ACC112 (cell line): ENCODE data around the gene IFTAP.
"Not testable (repeated sequence)": the region's sequence is repeated elsewhere in the genome, so short reads cannot be mapped to it uniquely, and the experiment has no call there.

Source experiments
- H2AFZ ChIP-seq: fragments of 200-600 bp; sonication (generic); one replicate; pipeline ENCODE4 v1.6.0; 2017; ENCODE audit warnings: antibody characterized with exemption, low read length; ENCODE audit not compliant: unreplicated experiment
- H3K27ac ChIP-seq: fragments of 200-600 bp; sonication (generic); 2 replicates; pipeline ENCODE4 v1.5.1; 2014; ENCODE audit warnings: low read depth, mild to moderate bottlenecking, antibody characterized with exemption, low read length, moderate library complexity
- H3K27me3 ChIP-seq: fragments of 200-600 bp; sonication (generic); 2 replicates; pipeline ENCODE4 v1.6.1; 2014; ENCODE audit warnings: mild to moderate bottlenecking, antibody characterized with exemption, low read length, moderate library complexity, mixed read lengths; ENCODE audit not compliant: insufficient read depth
- H3K36me3 ChIP-seq: fragments of 200-600 bp; sonication (generic); 2 replicates; pipeline ENCODE4 v1.6.1; 2016; ENCODE audit warnings: mild to moderate bottlenecking, antibody characterized with exemption, low read length, moderate library complexity, mixed read lengths; ENCODE audit not compliant: insufficient read depth
- H3K4me1 ChIP-seq: fragments of 200-600 bp; sonication (generic); one replicate; pipeline ENCODE4 v1.6.1; 2016; ENCODE audit warnings: low read length, mixed read lengths; ENCODE audit not compliant: insufficient read depth, unreplicated experiment, control insufficient read depth
- H3K4me3 ChIP-seq: fragments of 200-600 bp; sonication (generic); 2 replicates; pipeline ENCODE4 v1.5.1; 2014; ENCODE audit warnings: mild to moderate bottlenecking, low read depth, low read length
- H3K79me2 ChIP-seq: fragments of 200-600 bp; sonication (generic); one replicate; pipeline ENCODE4 v1.6.0; 2016; ENCODE audit warnings: low read length; ENCODE audit not compliant: control insufficient read depth, unreplicated experiment, insufficient read depth

IFTAP gene, protein sequence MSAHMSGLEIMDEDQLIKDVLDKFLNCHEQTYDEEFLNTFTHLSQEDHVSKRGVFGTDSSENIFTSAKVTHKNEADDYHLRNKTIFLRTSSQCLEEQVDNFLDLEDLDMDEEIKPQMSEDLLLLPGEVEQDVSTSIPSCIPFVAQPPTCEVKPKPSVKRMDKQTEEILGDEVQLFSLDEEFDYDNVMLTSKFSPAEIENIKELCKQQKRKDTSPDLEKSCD

DNA sequence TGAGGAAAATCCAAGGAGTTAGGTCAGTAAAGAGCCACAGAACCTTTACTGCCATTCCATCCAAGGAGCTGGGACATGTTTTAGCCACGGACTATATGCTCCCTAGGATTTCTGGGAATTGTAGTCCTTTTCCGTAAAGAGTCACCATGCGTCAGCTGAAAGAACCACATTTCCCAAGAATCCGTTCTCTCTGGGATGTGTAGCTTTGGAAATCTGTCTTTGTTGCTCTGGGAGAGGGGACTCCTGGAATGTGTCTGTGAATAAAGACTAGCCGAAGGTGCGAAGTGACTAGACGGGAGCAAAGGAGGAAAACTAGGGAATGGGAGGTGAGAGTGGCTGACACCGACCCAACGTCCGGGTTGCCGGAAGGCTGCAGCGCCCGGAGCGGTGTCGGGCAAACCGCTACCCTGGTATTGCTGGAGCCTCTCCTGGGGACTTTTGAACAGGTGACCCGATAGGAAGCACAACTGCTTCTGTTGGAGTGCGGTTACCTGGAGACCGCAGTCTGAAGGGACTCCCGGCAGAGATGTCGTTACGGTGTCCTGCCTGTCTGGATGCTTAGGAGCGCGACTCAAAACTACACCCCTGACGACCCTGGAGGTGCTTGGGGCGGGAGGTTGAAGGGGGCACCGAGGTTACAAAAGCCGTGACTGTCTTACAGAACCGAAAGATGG lies at the start of gene IFTAP:
Gene IFTAP (plus strand): TSS at position 187 of the 674 bp plus-strand sequence. CDS start 15,602 bp downstream, outside the sequence.
- no peaks in the 10 kb centered on the region for H3K36me3 ChIP-seq
- peak within 1 kb of the TSS; percentile 96 for H3K4me3 ChIP-seq
- no peaks in the 10 kb centered on the region for H3K4me1 ChIP-seq
- no peaks in the 10 kb centered on the region for H3K79me2 ChIP-seq
- H3K27me3 ChIP-seq = peaks cover 34% of the 10 kb centered on the region
- H2AFZ ChIP-seq = peak within 1 kb of the TSS; percentile 93
- no peak within 1 kb of the TSS for H3K27ac ChIP-seq

DNA sequence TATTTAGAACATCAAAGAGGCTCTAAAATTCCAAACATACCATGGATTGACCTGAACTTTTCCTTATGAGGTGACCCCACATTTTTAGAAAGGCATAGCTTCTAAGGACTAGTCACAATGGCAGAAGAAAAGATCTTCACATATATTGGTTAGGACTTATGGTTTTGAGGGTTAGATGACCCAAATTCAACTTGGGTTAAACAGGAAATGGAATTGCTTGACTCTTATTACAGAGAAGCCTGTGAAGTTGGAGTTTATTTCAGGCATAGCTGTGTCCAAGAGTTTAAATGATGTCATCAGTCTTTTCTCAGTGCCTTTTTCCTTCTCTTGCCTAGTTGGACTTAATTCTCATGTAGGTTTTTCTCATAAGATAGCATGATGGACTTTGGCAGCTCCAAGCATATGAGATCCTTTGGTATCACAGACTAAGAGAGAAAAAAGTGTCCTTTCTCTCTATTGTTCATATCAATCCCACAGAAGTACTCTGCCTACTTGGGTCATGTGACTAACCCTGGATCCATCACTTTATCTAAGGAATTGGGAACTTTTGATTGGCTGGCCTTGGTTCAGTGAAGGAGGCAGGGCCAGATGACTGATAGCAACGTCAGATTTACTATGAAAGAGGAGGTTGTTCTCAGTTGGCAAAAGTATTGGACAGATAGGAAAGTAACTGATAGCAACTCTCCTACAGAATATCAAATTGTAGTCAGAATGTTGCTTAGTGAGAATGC lies 43.8 kb upstream of the IFTAP start:
- Histone ChIP-seq H3K27ac (no peak overlapping the region), H3K4me3 (no peak overlapping the region), H2AFZ (no peak overlapping the region), H3K36me3 (no peaks in the 10 kb centered on the region), H3K27me3 (peaks cover 19% of the 10 kb centered on the region), H3K4me1 (no peaks in the 10 kb centered on the region), H3K79me2 (no peaks in the 10 kb centered on the region)

DNA sequence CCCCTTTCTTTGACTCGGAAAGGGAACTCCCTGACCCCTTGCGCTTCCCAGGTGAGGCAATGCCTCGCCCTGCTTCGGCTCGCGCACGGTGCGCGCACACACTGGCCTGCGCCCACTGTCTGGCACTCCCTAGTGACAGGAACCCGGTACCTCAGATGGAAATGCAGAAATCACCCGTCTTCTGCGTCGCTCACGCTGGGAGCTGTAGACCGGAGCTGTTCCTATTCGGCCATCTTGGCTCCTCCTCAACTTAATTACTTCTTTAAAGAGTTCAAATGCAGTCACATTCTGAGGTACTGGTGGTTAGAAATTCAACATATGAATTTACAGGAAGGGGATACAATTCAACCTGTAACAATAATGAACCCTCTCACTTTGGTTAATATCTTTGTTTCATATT lies 36.9 kb upstream of the IFTAP start:
- H3K79me2 ChIP-seq, H3K36me3 ChIP-seq, H2AFZ ChIP-seq, H3K4me1 ChIP-seq, H3K27ac ChIP-seq, H3K4me3 ChIP-seq: not testable (repeated sequence)
- H3K27me3 ChIP-seq = peaks cover 39% of the 10 kb centered on the region

DNA sequence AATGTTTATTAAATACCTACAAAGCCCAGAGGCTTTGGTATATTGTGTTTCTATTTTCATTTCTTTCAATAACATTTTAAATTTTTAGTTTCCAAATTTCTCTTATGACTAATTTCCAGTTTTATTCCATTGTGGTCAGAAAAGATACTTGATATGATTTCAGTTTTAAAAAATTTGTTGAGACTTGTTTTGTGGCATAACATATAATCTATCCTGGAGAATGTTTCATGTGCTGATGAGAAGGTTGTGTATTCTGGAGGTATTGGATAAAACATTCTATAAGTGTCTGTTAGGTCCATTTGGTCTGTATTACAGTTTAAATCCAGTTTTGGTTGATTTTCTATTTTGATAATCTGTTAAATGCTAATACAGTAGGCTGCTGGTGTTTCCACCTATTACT lies 36.3 kb upstream of the IFTAP start:
- H3K36me3 ChIP-seq = no peaks in the 10 kb centered on the region
- H3K27me3 ChIP-seq = peaks cover 45% of the 10 kb centered on the region
- H2AFZ ChIP-seq = no peak overlapping the region
- H3K79me2 ChIP-seq = no peaks in the 10 kb centered on the region
- peak overlapping the region; percentile 64 for H3K4me3 ChIP-seq
- no peak overlapping the region for H3K27ac ChIP-seq
- H3K4me1 ChIP-seq = no peaks in the 10 kb centered on the region

DNA sequence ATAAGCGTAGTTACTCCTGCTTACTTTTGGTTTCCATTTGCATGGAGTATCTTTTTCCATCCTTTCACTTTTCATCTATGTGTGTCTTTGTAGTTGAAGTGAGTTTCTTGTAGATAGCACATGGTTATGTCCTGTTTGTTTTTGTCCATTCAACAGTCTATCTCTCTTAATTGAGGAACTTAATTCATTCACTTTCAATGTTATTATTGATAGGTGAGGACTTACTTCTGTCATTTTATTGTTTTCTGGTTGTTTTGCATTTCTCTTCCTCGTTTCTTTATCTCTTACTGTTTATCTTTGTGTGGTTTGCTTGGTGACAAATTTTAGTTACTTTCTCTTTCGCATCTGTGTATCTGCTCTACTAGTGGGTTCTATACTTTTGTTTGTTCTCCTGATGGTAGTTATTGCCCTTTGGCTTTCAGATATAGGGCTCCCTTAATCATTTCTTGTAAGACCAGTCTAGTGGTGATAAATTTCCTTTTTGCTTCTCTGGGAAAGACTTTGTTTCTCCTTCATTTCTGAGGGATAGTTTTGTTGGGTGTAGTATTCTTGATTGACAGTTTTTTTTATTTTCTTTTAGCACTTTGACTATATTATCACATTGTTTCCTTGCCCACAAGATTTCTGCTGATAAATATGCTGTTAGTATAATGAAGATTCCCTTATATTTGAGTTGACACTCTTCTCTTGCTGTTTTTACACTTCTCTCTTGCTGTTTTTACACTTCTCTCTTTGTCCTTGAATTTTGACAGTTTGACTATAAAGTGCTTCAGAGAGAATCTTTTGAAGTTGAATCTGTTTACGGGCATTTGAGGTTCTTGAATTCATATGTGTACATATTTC lies 35.5 kb upstream of the IFTAP start:
- H3K27ac ChIP-seq = no peak overlapping the region
- no peaks in the 10 kb centered on the region for H3K4me1 ChIP-seq
- peaks cover 51% of the 10 kb centered on the region for H3K27me3 ChIP-seq
- H3K79me2 ChIP-seq = no peaks in the 10 kb centered on the region
- H2AFZ ChIP-seq = no peak overlapping the region
- H3K4me3 ChIP-seq = peak overlapping the region; percentile 64
- H3K36me3 ChIP-seq = no peaks in the 10 kb centered on the region

DNA sequence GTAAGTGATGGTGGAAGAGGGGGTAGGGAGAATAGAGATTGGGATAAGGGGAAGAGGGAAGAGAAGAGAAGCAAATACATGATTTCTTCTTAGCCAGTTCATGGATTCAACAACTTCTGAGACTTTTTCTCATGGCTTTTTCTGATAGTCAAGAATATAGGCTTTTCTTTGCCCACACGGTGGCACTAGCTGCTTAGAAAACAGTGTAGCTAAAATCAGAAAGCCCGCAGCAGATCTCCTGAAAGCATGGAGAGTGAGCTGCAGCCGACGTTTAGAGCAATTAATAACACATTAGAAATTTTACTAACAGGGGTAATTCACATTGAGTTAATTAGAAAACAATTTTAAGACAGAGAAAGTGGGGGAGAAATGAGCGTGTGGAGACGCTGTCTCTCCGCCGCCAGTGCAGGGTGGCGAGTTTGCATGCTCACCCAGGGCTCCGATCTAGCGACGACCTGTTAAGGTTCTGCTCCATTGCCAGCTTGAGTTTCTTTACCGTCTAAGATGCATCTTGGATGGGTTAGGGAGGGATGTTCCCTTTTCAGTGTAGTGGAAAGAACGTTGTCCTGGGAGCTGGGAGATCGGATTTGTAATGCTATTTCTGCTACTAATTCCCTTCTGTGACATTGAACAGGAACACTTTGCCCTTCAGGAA lies 29.8 kb upstream of the IFTAP start:
- H2AFZ ChIP-seq = peak overlapping the region; percentile 86
- H3K4me3 ChIP-seq = peak overlapping the region; percentile 73
- H3K4me1 ChIP-seq = no peaks in the 10 kb centered on the region
- H3K27ac ChIP-seq = no peak overlapping the region
- peaks cover 96% of the 10 kb centered on the region for H3K27me3 ChIP-seq
- no peaks in the 10 kb centered on the region for H3K36me3 ChIP-seq
- no peaks in the 10 kb centered on the region for H3K79me2 ChIP-seq

DNA sequence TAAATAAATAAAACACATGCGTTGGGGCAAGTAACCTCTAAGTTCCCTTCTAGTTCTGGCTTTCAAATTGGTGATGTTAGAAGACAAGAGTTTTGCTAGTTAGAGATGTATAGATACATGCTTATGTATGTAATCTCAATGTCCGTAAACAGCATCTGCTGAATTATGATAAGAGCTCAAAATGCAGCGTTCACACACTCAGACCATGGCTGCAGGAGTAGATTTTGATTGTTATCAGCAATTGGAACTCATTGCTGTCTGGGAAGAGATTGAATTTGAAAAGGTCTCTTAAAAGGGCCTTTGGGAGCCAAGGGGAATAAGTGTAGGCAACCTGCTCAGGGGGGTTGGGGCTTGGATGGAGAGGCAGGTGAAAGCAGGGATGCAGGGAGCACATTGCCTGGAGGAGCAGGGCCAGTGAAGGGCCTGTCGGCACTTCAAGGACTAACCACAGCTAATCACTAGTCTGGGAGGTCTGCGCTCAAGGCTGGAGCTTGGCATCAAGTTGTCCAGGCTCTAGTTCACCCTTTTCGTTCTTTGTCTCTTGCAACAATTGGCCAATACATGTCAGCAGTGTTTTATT lies 29.2 kb upstream of the IFTAP start:
- peak overlapping the region; percentile 73 for H3K4me3 ChIP-seq
- no peak overlapping the region for H2AFZ ChIP-seq
- peaks cover 96% of the 10 kb centered on the region for H3K27me3 ChIP-seq
- H3K79me2 ChIP-seq = no peaks in the 10 kb centered on the region
- H3K4me1 ChIP-seq = no peaks in the 10 kb centered on the region
- no peaks in the 10 kb centered on the region for H3K36me3 ChIP-seq
- no peak overlapping the region for H3K27ac ChIP-seq

DNA sequence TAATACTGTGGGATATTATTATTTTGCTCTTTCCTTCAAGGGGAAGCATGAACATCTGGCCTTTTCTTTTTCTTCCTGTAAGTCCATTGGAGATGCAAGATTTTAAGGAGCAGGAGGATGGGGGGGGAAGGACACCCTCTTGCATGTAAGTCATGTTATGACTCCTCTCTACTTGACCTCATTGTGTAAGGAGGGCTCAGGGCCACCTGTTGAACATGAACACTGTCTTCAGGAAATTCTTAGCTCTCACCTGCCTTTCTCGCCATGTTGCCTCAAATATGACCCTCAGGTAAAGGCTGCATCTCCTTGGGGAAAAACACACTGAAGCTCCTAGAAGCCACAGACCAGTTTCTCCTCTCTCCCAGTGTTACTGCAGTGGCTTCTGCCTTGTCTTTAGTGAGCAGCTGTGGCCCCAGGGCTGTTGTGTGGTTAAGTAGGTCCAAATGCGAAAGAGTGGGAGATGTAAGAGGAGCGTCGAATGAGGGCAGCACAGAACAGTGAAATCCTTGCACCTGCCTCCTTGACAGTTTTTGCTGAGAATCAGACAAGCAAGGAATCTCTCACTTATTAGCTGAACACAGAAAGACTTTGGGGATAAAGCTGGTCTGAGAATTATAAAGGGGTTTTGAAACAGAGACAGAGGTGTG lies 27.8 kb upstream of the IFTAP start:
- Histone ChIP-seq H3K4me3 (no peak overlapping the region), H3K36me3 (no peaks in the 10 kb centered on the region), H3K27ac (no peak overlapping the region), H3K79me2 (no peaks in the 10 kb centered on the region), H3K4me1 (no peaks in the 10 kb centered on the region), H2AFZ (no peak overlapping the region), H3K27me3 (peaks cover 94% of the 10 kb centered on the region)

DNA sequence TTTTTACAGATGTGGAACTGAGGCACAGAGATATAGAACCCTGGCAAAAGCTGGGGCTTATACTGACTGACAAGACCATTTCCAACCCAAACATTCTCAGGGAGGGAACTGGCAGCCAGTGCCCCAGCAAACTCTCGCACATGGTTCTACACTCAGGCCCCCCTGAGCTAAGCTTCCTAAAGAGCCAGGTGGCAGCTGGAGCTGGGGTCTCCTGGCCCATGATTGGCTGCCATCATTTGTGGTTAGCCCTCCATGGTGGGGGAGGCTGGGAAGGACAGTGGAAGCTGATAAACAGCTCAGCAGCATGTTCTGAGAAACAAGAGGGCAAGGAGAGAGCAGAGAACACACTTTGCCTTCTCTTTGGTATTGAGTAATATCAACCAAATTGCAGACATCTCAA lies 26.6 kb upstream of the IFTAP start, which contains the start of gene RAG1:
Gene RAG1 (plus strand): TSS at position 314 of the 400 bp plus-strand sequence. CDS start 5,298 bp downstream, outside the sequence.
- H2AFZ ChIP-seq = no peak within 1 kb of the TSS
- no peaks in the 10 kb centered on the region for H3K4me1 ChIP-seq
- no peak within 1 kb of the TSS for H3K27ac ChIP-seq
- no peak within 1 kb of the TSS for H3K4me3 ChIP-seq
- H3K79me2 ChIP-seq = no peaks in the 10 kb centered on the region
- peaks cover 94% of the 10 kb centered on the region for H3K27me3 ChIP-seq
- no peaks in the 10 kb centered on the region for H3K36me3 ChIP-seq
